Right lung (tissue), 5 donors: ENCODE results near the gene SLC37A1. TPM values are rescaled to one million over a fixed set of nuclear protein-coding genes. Genes with fewer than 3 reads are reported as not detected.
"Not testable (repeated sequence)": the region's sequence is repeated elsewhere in the genome, so short reads cannot be mapped to it uniquely, and the experiment has no call there.

Experiments used
- DNase-seq, 2 donors: peaks; one replicate each; pipeline ENCODE4 v3.0.0-alpha.2; 2013
- polyA plus RNA-seq, 5 donors: library from polyadenylated mRNA; unstranded; fragments of 120-200 nt; gene quantifications; one replicate each; pipeline versions ENCODE4 v1.2.1 to v1.2.3, GENCODE V29; 2013; ENCODE audit warnings: inconsistent platforms in 1 of 5, low replicate concordance in 1 of 5; ENCODE audit not compliant: insufficient read length in 5 of 5, insufficient read depth in 1 of 5

SLC37A1 gene
- polyA plus RNA-seq, 5 donors: 8.8 to 11.6 (median 9.8) TPM

DNA sequence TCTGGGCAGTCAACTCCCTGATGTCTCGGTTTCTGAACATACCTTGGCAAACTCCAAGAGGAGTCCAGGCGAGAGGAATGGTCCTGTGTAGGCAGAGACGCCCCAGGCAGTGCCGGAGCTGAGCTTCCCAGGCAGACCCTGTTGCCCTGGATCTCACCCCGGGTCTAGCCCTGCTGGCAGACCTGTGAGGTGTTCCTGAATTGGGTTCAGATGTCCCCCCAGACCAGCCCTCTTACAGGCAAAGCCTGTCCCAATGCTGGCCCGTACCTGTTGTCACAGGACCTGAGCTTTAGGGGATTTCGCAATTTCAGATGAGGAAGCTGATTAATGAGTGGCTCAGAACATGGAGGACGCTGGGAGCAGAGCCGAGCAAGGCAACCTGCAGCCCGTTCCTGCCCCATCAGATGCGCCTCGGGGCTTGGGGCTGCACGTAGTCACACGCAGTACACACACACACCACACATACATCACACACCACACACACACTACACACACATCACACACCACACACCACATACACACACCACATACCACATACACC is 101.2 kb downstream of the SLC37A1 start:
- DNase-seq: peak; percentile 38 to 46

DNA sequence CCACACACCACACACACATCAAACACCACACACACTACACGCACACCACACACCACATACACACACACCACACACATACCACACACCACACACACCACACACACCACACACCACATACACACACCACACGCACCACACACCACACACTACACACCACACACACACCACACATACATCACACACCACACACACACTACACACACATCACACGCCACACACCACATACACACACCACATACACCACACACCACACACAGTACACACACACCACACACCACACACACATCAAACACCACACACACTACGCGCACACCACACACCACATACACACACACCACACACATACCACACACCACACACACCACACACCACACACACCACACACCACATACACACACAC is 101.7 kb downstream of the SLC37A1 start:
- DNase-seq: not testable (repeated sequence)

DNA sequence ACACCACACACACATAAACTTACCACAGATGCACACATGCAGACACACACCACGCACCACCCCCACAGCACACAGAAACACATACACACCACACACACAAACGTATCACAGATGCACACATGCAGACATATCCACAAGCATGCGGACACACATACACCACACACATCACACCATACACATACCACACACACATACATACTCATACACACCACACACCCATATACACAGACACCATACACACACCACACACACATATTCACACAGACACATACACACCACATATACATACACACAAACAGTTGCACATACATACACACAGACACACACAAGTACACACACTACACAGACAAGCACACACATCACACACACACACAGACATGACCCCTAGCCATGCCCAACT is 102.3 kb downstream of the SLC37A1 start:
- DNase-seq: no peak

DNA sequence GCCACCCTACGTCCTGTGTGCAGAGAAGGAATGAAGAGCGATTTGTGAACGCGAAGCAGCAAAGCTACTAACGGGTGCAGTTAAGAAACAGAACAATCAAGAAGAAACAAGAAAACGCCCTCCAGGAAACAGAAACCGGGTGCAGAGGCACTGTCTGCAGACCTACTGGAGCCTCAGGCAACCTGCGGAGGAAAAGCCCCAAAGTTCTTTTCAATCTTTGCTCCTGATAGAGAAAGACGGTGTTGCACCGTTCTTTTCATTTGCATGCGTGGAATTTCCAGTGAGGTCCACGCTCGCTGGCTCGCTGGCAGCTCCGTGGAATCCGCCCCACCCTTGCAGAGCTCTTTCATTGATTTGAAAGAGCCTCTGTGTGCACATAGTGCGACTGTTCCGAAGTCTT is 102.8 kb downstream of the SLC37A1 start:
- DNase-seq: no peak

DNA sequence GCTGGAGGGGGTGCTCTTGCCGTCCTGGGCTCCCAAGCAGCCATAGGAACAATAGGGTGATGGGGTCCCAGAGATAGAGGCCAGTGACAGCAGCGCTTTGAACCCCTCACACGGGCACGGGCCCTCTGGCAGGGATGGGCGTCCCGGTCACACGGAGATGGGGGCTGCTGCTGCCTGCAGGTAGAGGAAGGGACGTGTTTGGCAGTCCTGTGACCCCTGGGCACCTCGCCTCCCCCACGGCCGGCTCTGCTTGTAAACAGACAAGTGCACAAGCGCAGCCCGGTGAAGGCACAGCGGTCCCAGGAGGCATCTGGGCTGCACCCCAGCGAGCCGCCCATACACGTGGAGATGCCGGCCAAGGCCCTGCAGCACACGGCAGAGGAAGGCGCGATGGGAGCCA is 103.3 kb downstream of the SLC37A1 start:
- no peak for DNase-seq

DNA sequence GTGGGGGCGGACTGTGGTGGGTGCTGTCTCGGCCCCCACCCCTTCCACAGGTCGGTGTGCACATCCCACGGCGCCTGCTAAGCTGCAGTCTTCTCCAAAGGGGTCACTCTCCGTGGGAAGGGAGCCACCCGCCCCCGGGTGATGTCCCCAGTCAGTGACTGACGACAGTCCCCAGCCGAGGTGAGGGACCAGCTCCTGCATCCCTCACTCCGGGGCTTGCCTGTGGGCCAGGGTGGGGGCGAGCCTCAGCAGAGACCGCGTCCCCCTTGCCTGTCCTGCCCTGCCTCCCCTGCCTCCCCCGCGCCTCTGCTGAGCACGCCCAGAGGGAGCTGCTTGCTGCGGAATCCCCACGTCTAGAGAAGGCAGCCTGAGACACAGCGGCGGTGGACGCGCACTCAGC is 103.8 kb downstream of the SLC37A1 start:
- no peak for DNase-seq

DNA sequence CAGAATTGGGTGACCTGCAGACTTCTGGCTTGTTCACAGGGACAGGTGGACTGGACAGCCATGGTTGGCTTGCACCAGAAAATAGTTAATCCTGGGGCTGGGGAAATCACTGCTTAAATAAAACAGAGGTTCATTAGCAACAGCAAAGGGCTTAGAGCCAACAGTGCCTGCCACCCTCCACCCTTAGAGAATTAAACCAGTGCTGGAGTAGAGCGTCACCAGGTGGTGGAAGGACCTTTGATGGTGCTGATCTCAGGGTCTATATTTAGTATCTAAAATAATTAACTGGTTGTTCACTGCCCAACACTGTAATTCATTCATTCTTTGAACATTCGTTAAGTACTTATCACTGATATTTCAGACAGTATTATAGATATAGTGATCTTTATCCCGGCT is 105.1 kb downstream of the SLC37A1 start:
- no peak for DNase-seq

DNA sequence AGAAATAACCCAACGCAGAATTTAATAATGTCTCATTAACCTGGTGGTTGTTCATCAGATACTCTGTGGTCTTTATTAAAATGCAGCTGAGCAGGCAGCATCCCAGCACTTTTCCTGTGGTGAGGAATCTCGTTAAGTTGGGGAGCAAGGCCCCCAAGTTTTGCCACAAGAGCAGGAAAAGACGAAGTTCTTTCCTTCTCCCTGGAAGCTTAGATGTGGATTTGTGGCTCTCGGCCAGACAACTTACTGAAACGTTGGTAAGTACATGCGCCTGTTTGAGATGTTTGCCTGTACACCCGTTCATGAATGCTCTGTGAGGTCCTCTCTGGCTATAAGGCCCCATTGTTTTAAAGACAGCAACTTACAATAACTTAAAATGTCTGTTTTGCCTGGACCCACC is 105.5 kb downstream of the SLC37A1 start:
- no peak for DNase-seq

DNA sequence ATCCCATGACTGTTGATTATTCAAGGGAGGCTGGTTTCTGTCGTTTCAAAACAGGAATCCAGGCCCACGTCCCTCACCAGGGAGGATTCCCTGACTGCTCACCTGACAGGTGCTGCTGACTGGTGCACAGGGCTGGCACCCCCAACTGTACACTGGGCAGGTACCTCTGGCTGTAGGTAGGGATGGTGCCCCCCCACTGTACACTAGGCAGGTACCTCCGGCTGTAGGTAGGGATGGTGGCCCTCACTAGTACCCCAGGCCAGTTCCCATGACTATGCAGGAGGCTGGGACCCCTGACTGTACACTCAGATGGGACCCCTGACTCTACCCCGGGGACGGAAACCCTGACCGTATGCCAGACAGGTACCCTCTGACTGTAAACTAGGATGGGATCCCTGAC is 106.2 kb downstream of the SLC37A1 start:
- no peak for DNase-seq

DNA sequence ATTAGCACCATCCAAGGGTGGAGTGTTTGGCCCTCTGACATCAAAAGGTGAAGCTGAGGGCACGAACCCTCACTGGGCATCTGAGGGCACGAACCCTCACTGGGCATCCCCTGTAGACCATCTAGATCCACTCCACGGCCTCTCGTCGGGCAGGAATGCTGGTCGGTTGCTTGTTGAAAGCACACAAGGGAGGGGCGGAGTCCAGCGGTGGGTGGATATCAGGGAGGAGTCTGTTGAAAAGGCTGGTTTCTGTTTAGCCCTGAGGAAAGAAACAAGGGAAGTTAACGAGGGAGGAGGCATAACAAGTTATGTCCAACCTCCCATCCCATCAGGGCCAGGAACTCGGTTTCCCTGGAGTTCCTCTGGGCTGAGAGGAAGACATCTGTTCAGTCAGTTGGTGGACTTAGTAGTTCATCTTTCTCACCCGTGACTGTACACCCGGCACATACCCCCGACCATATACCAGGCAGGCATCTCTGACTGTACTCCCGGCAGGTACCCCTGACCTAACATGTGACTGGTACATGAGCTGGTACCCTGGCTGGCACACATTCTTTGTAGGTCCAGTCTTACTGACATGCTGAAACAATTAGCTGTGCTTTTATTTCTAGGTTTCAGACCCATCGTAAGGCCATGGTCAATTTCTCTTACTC is 107.6 kb downstream of the SLC37A1 start:
- no peak for DNase-seq

DNA sequence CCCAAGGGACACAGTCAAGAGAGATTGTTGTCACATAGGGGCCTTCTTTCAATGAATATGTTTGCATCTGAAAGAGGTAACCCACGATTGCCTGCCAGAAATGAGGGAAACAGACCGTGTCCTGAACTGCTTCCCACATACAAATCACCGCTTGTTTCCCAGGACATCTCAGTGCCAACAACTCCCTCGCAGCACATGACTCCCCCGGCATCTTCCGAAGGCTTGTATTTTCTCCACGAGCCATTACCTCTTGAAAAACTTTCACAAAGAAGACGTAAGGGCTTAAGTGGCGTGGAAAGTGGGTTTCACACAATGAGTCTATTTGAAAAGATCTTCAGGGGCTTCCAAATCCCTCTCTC is 108.1 kb downstream of the SLC37A1 start:
- no peak for DNase-seq

DNA sequence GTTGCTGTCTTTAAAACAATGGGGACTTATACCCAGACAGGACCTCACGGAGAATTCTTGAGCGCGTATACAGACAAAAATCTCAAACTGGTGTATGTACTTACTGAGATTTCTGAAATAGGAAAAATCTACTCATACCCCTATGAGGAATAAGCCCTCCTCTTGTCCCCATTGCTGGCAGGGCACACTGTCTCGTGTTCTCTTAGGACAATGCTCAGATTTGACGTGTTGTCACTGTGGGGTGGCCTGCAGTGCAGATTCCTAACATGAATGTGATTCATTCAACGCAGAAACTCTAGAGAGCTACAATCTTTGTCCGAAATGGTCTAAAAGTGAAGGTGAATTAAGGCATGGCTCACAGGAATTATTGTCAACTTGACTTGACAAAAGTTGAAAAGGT is 108.6 kb downstream of the SLC37A1 start:
- no peak for DNase-seq

DNA sequence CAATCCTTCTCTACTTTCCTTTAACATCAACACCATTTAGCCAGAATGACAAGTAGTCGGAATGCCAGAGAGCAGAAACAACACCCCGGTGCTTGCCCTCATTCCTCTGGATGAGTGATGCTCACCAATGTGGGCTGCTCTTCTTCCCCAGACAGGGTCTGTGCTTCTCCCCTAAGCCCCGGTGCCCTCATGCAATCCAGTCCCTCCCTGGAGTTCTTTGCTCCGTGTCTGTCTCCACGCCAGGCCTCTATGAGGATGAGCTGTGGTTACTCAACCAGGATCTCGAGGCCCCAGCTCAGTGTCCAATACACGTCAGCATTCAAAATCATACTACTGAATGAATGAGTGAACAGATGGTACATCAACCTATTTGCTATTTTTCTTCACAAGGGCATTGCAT is 110.0 kb downstream of the SLC37A1 start:
- no peak for DNase-seq

DNA sequence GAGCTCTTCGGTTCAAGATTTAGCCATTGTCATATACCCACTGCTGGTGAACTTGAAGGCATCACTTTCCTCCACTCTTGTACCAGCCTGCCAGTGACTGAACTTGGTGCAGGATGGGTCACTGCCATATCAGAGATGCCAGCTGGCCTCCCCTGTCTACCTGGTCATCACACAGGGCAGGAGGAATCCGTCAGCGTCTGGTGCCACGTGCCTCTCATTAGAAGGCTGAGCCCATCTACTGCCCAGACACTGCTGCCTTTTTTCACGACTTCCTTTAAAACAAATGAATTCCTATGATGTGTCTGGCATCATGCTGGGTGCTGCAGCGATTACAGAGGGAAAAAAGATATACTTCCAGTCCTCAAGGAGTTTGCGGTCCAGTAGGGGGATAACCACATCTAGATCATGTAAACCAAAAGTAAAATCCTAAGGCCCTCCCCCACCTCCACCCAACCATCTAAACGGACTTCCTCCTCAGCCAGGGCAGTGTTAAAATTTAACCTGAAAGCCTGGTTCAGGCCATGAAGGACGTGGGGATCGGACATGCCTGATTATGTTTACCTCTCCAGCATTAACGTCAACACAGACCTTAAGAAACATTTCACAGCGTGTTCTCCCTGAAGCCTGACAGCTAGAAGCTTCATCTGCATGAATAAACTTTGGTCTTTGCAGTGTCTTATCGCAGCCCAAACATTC is 110.6 kb downstream of the SLC37A1 start:
- DNase-seq: no peak

DNA sequence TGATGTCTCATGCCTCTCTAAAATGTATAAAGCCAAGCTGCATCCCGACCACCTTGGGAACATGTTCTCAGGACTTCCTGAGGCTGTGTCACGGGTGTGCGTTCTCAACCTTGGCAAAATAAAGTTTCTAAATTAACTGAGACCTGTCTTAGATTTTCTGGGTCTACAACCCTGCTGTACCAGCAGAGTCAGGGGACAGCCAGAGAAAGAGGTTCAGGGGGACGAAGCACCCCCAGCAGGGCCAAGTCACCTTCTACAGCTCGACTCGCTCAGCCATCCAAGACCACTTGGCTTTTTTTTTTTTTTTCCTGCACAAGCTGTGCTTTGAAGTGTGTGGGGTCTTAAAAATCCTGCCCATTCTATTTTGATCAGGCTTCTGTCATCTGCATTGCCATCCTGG is 111.3 kb downstream of the SLC37A1 start:
- DNase-seq: no peak

DNA sequence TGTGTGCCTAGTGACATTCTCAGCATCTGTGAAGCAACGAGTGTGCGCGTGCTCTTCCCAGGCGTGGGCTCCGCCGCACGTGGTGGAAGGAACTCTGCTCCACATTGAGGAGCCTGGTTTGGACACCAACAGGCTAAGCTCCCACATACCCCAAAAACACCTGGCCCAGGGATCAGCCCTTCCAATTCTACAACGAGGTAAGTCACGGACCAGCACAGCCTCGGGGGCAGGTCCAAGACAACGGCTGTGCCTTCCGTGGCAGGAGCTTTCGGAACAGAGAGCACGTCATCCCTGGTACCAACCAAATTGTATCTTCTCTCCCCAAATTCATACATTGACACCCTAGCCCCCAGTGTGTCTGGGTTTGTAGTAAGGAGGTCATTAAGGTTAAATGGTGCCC is 112.5 kb downstream of the SLC37A1 start:
- DNase-seq: no peak

DNA sequence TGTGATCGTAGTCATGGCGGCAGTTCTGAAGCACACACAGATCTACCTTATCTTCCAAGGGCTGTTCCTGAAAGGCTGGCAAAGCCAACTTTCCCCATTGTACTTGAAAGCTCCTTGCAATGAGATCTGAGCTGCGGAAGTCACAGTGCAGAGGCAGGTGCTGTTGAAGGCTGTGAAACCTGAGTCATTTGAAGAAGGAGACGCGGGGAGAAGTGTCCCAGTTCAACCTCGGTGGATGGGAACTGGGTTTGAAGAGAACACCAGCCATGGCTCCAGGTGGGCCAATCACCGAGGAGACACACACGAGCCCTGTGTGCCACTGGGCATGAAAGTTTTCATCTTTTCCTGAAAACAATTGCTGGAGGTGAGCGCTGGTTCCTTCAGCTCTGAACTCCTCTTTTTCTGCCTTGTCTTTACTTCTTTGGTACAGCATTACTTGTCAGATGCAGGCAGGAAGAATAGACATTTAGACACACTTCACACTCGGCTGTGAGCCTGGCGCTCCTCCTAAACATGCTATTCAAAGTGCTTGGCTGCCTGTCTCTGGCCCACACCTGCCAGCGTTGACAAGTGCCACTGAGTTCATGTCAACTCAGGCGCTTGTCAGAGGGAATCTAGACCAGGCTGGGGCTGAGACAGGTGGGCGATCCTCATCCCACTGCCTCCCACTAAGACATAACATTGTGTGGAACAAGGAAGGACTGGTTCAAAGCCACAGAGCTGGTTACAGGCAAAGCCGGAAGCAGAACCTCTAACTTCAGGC is 114.1 kb downstream of the SLC37A1 start:
- DNase-seq: no peak

DNA sequence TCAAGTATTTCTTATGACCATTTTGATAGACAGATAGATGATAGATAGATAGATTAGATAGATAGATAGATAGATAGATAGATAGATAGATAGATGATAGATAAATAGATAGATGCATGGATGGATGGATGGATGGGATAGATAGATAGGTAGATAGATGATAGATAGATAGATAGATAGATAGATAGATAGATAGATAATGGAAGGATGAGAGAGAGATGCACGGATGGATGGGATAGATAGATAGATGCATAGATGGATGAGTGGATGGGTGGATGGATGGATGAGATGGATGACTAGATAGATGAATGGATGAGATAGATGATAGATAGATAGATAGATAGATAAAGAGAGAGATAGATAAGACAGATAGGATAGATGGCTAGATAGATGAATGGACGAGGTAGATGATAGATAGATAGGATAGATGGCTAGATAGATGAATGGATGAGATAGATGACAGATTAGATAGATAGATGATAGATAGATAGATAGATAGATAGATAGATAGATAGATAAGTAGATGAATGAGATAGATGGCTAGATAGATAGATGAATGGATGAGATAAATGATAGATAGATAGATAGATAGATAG is 114.9 kb downstream of the SLC37A1 start:
- DNase-seq: not testable (repeated sequence)

DNA sequence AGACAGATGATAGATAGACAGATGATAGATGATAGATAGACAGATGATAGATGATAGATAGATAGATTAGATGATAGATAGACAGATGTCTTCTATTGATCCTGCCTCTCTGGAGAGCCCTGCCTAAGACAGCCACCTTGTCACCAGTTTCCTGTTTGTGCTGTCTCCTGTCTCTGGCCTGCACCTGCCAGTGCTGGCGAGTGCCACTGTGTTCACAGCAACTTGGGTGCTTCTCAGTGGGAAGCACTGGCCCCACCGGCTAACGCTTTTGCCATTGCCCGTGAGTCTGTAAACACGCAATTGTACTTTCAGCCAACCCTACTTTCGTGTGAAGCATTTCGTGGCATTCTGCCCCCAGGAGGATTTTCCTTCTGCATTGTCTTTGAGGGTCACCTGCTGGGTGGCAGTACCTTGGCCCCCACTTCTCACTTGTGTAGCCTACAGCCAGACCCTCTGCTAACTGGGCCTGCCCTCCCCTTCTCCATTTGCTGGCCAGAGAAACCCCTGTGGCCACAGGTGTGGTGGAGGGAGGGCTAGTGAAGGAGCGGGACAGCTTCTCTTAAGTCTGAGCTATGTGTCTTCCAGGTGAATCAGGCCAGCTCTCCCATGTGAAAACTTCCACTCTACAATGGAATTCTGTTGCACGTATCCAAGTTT is 116.4 kb downstream of the SLC37A1 start:
- DNase-seq: no peak

DNA sequence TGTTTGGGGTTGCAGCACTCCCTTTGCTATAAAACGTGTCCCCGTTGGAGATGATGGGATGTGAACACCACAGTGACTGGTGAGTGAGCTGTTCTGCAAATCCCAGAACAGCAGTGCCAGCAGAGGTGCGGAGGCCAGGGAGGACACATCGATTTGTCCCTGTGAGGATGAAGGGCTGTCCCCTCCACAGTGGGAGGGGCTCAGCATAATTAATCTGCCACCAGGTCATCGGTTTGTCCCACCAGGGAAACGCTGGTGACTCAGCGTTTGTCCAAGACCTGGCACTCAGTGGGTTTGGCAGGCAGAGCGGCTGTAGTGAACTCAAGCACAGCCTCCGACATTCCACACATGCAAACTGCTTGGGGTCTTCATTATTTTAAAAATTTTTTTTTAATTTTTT is 117.0 kb downstream of the SLC37A1 start:
- DNase-seq: no peak
